Testis (tissue), 3 donors: ENCODE data around the gene ZNF236. TPM values are rescaled to one million over a fixed set of nuclear protein-coding genes. Genes with fewer than 3 reads are reported as not detected.

Experiments
- DNase-seq: peaks from one replicate; pipeline ENCODE4 v3.0.0-alpha.2; 2019
- H3K27ac ChIP-seq, 2 donors: fragments of 200-600 bp; sonication (generic); one replicate each; pipeline ENCODE4 v1.5.1; 2019
- H3K27me3 ChIP-seq: fragments of 200-600 bp; sonication (generic); one replicate; pipeline ENCODE4 v1.5.1; 2019
- H3K36me3 ChIP-seq: fragments of 200-600 bp; sonication (generic); one replicate; pipeline ENCODE4 v1.5.1; 2017; ENCODE audit warnings: low read depth; ENCODE audit errors: missing control alignments
- H3K4me1 ChIP-seq: fragments of 200-600 bp; sonication (generic); one replicate; pipeline ENCODE4 v1.5.1; 2019
- H3K4me3 ChIP-seq, 2 donors: fragments of 200-600 bp; sonication (generic); one replicate each; pipeline ENCODE4 v1.5.1; 2017 to 2019
- H3K9me3 ChIP-seq: fragments of 200-600 bp; sonication (generic); one replicate; pipeline ENCODE4 v1.5.1; 2017
- CTCF ChIP-seq, 3 experiments: fragments of 450-650 bp in 2 of 3; fragments of 200-600 bp in 1 of 3; sonication (generic) in 1 of 3; IDR thresholded peaks; one replicate each; pipeline ENCODE4 v1.5.1; 2016 to 2019; ENCODE audit warnings: antibody characterized with exemption in 3 of 3, mild to moderate bottlenecking in 2 of 3, moderate library complexity in 1 of 3
- POLR2A ChIP-seq: fragments of 450-650 bp; IDR thresholded peaks from one replicate; pipeline ENCODE4 v1.6.1; 2017; ENCODE audit warnings: antibody characterized with exemption, mild to moderate bottlenecking, moderate library complexity
- WGBS, 2 donors: methylation state at CpG; one replicate each; pipeline ENCODE4 v1.1.5; 2018; 5-methylcytosine and 5-hydroxymethylcytosine counted together
- intact Hi-C: fragments of 100-400 bp; cut with DNase I; formaldehyde crosslinking; loops from one replicate; pipeline ENCODE4 v1.15.1; 2023; ENCODE audit warnings: low total_unique reads
- polyA plus RNA-seq: library from polyadenylated mRNA; stranded (reverse); fragments of 350-450 nt; fragmentation: Illumina TruSeq; extraction: RNeasy Lipid Tissue Mini Kit (QIAGEN cat#74804); gene quantifications from one replicate; pipeline ENCODE4 v1.2.3, GENCODE V29; 2014; ENCODE audit warnings: low read depth, low replicate concordance; ENCODE audit not compliant: insufficient read depth
- total RNA-seq, 2 donors: library from RNA; depleted of rRNA; stranded (reverse); fragments of >200 nt; gene quantifications; one replicate each; pipeline ENCODE4 v1.2.3, GENCODE V29; 2016

The ZNF236 gene
- total and polyA plus RNA-seq, 3 donors from 2014 or later: 19.5 to 58.2 (median 53.9) TPM

GRCh38 chr18:76973520-76974266, 151.3 kb downstream of the ZNF236 start:
- WGBS, 2 donors: 90 to 96% methylated on average over 18 to 20 of the region's 20 CpGs

GRCh38 chr18:76974386-76974785, 152.0 kb downstream of the ZNF236 start:
- WGBS, 2 donors: 90 to 93% methylated on average over 5 of the region's 5 CpGs
- Histone ChIP-seq H3K4me3 (no peak overlapping the region), H3K27me3 (no peaks in the 10 kb centered on the region), H3K27ac (no peak overlapping the region), H3K36me3 (no peaks in the 10 kb centered on the region), H3K4me1 (no peaks in the 10 kb centered on the region), H3K9me3 (no peaks in the 10 kb centered on the region)
- intact Hi-C loops: no loop called here
- no peak for DNase-seq
- TF ChIP-seq POLR2A (no peak), CTCF (IDR thresholded peaks at IDR 0.05) (no peak)

More at GRCh38 chr18:76973520-76974266, 151.3 kb downstream of the ZNF236 start:
- DNase-seq: no peak
- no peaks in the 10 kb centered on the region for H3K4me1 ChIP-seq
- no peaks in the 10 kb centered on the region for H3K27me3 ChIP-seq
- intact Hi-C loops: no loop called here
- no peak overlapping the region for H3K27ac ChIP-seq
- no peak overlapping the region for H3K4me3 ChIP-seq
- TF ChIP-seq CTCF (IDR thresholded peaks at IDR 0.05) (no peak), POLR2A (no peak)
- H3K36me3 ChIP-seq: no peaks in the 10 kb centered on the region
- no peaks in the 10 kb centered on the region for H3K9me3 ChIP-seq

GRCh38 chr18:76975577-76976110, 153.3 kb downstream of the ZNF236 start:
- Histone ChIP-seq H3K36me3 (no peaks in the 10 kb centered on the region), H3K4me1 (no peaks in the 10 kb centered on the region), H3K27ac (no peak overlapping the region), H3K27me3 (no peaks in the 10 kb centered on the region), H3K9me3 (no peaks in the 10 kb centered on the region), H3K4me3 (no peak overlapping the region)
- intact Hi-C loops: no loop called here
- DNase-seq: no peak
- 92 to 93% methylated on average over 14 of the region's 14 CpGs for WGBS, 2 donors
- TF ChIP-seq CTCF (IDR thresholded peaks at IDR 0.05): no peak
- no peak for TF ChIP-seq POLR2A

- Histone ChIP-seq H3K27me3 (no peaks in the 10 kb centered on the region), H3K4me3 (no peak overlapping the region), H3K27ac (no peak overlapping the region), H3K4me1 (no peaks in the 10 kb centered on the region), H3K36me3 (no peaks in the 10 kb centered on the region), H3K9me3 (no peaks in the 10 kb centered on the region)
- DNase-seq: no peak
- 80% methylated on average over 14 of the region's 14 CpGs for WGBS, 2 donors
- no peak for TF ChIP-seq POLR2A
- TF ChIP-seq CTCF (IDR thresholded peaks at IDR 0.05): no peak
- intact Hi-C loops: no loop called here
Observed at GRCh38 chr18:76977108-76977621, 154.8 kb downstream of the ZNF236 start.
